HepG2 (cell line): ENCODE measurements around the gene OSBPL3. TPM values are rescaled to one million over a fixed set of nuclear protein-coding genes. Genes with fewer than 3 reads are reported as not detected.

Experiments used
- ATAC-seq: fragments of 200-7000 bp; cut with Tn5 transposase; 3 replicates; pipeline ENCODE4 v1.9.1; 2020; ENCODE audit warnings: mild to moderate bottlenecking, moderate library complexity
- BruUV-seq: library from RNA; stranded (reverse); fragments of 400-500 nt; replicated peaks from 2 replicates; lab custom pipeline; 2021; lab: Mats Ljungman, UMichigan
- CTCF ChIA-PET: fragments of 300-600 bp; formaldehyde crosslinking; extraction: SDS; loops from one replicate; lab custom pipeline; 2021; ENCODE audit warnings: low total read pairs, inconsistent platforms, low intra/inter-chr PET ratio; lab: Yijun Ruan, JAX
- POLR2A ChIA-PET: fragments of 350-600 bp; sonication (Branson Sonifier 250); formaldehyde crosslinking; loops from one replicate; lab custom pipeline; 2020; ENCODE audit warnings: antibody characterized with exemption, inconsistent platforms; lab: Yijun Ruan, JAX
- DNase-seq: peaks from one replicate; pipeline ENCODE4 v3.0.0-alpha.2; 2015; ENCODE audit warnings: low spot score
- FAIRE-seq: peaks from 3 replicates; lab custom pipeline; 2011; peaks lifted over from hg19 to GRCh38; lab: Jason Lieb, UNC
- H2AFZ ChIP-seq: one replicate; pipeline ENCODE4 v1.6.1; 2011; ENCODE audit warnings: low read length, inconsistent platforms
- H3K27ac ChIP-seq: fragments of 300-600 bp; 3 replicates; pipeline ENCODE4 v1.8.0; 2011; ENCODE audit warnings: mixed run types, mild to moderate bottlenecking, mixed read lengths, low read length, inconsistent platforms; ENCODE audit not compliant: insufficient read depth; ENCODE audit errors: extremely low read length
- H3K27me3 ChIP-seq, 2 experiments: fragments of 200-600 bp in 1 of 2; 2 replicates in 1 of 2; 3 replicates in 1 of 2; pipeline versions ENCODE4 v1.6.0 to v1.8.0; 2011; ENCODE audit warnings: low read length in 2 of 2, mild to moderate bottlenecking in 2 of 2, moderate library complexity in 2 of 2, inconsistent platforms in 1 of 2; ENCODE audit not compliant: insufficient read depth in 2 of 2, control insufficient read depth in 1 of 2
- H3K36me3 ChIP-seq, 2 experiments: fragments of 200-600 bp in 1 of 2; replicated peaks in 1 of 2; 2 replicates in 1 of 2; 3 replicates in 1 of 2; pipeline versions ENCODE4 v1.5.1 to v1.8.0; 2011; ENCODE audit warnings: low read length in 2 of 2, inconsistent platforms in 1 of 2; ENCODE audit not compliant: insufficient read depth in 2 of 2, control insufficient read depth in 1 of 2
- H3K4me1 ChIP-seq: 2 replicates; pipeline ENCODE4 v1.5.1; 2012; ENCODE audit warnings: low read length, inconsistent platforms; ENCODE audit not compliant: insufficient read depth
- H3K4me2 ChIP-seq: 2 replicates; pipeline ENCODE4 v1.6.0; 2011; ENCODE audit warnings: low read depth, low read length, inconsistent platforms
- H3K4me3 ChIP-seq, 3 experiments: fragments of 200-600 bp in 1 of 3; sonication (generic), shearing (Covaris generic) in 1 of 3; replicated peaks in 1 of 3; 2 replicates each; pipeline ENCODE4 v1.5.1; 2011 to 2016; ENCODE audit warnings: low read length in 3 of 3, inconsistent platforms in 2 of 3, low read depth in 2 of 3, mild to moderate bottlenecking in 2 of 3, control low read depth in 1 of 3, mixed read lengths in 1 of 3; ENCODE audit not compliant: insufficient read depth in 1 of 3
- H3K79me2 ChIP-seq: one replicate; pipeline ENCODE4 v1.6.1; 2011; ENCODE audit warnings: low read length, inconsistent platforms; ENCODE audit not compliant: insufficient read depth
- H3K9ac ChIP-seq: 2 replicates; pipeline ENCODE4 v1.6.0; 2011; ENCODE audit warnings: mild to moderate bottlenecking, low read depth, low read length, inconsistent platforms; ENCODE audit not compliant: insufficient read depth
- H3K9me3 ChIP-seq: 2 replicates; pipeline ENCODE4 v1.5.1; 2012; ENCODE audit warnings: mild to moderate bottlenecking, low read length
- H4K20me1 ChIP-seq: 2 replicates; pipeline ENCODE4 v1.6.0; 2011; ENCODE audit warnings: inconsistent platforms, mild to moderate bottlenecking, low read length, moderate library complexity; ENCODE audit not compliant: insufficient read depth
- FIP1L1 ChIP-seq: fragments of 200-400 bp; formaldehyde crosslinking; IDR thresholded peaks from 2 replicates; pipeline ENCODE4 v1.6.1; 2018; ENCODE audit warnings: low read depth, mild to moderate bottlenecking, low read length, moderate library complexity, borderline replicate concordance; ENCODE audit not compliant: insufficient read depth
- GABPB1 ChIP-seq: IDR thresholded peaks from 2 replicates; pipeline ENCODE4 v1.6.1; 2016; ENCODE audit warnings: mild to moderate bottlenecking, missing genetic modification reagents, moderate library complexity, missing compliant biosample characterization
- HMGA1 ChIP-seq: sonication (generic); formaldehyde crosslinking; conservative IDR thresholded peaks from 2 replicates; pipeline ENCODE4 v1.4.0; 2020; ENCODE audit warnings: missing genetic modification reagents
- KLF16 ChIP-seq, 2 experiments: sonication (generic) in 1 of 2; formaldehyde crosslinking in 1 of 2; IDR thresholded peaks; 2 replicates each; pipeline versions ENCODE4 v1.6.1 to v1.8.0; 2016 to 2023; ENCODE audit warnings: missing genetic modification reagents in 2 of 2, missing compliant biosample characterization in 1 of 2
- PRMT3 ChIP-seq: sonication (generic); formaldehyde crosslinking; IDR thresholded peaks from 2 replicates; pipeline ENCODE4 v1.8.1; 2022; ENCODE audit warnings: low read depth, mild to moderate bottlenecking, moderate library complexity, missing genetic modification reagents, borderline replicate concordance
- SRF ChIP-seq: IDR thresholded peaks from 2 replicates; pipeline ENCODE4 v1.6.1; 2011; ENCODE audit warnings: mild to moderate bottlenecking, low read depth, low read length, moderate library complexity
- ZFX ChIP-seq: sonication (generic); formaldehyde crosslinking; IDR thresholded peaks from 2 replicates; pipeline ENCODE4 v1.4.0; 2020; ENCODE audit warnings: mild to moderate bottlenecking, low read depth, missing genetic modification reagents, moderate library complexity
- ZNF513 ChIP-seq: sonication (generic); formaldehyde crosslinking; conservative IDR thresholded peaks from 2 replicates; pipeline ENCODE4 v1.5.0; 2020; ENCODE audit warnings: missing genetic modification reagents
- ZNF709 ChIP-seq: sonication (generic); formaldehyde crosslinking; IDR thresholded peaks from 2 replicates; pipeline ENCODE4 v1.5.0; 2020; ENCODE audit warnings: mild to moderate bottlenecking, missing genetic modification reagents
- ZNF724P ChIP-seq: sonication (generic); formaldehyde crosslinking; IDR thresholded peaks from 2 replicates; pipeline ENCODE4 v1.8.0; 2022; ENCODE audit warnings: missing genetic modification reagents, borderline replicate concordance
- ZSCAN21 ChIP-seq: sonication (generic); formaldehyde crosslinking; IDR thresholded peaks from 2 replicates; pipeline ENCODE4 v1.8.0; 2022; ENCODE audit warnings: mild to moderate bottlenecking, missing genetic modification reagents, moderate library complexity, borderline replicate concordance
- WGBS: methylation state at CpG from one replicate; pipeline ENCODE4 v1.1.6; 2017; ENCODE audit warnings: low lambda C conversion rate; 5-methylcytosine and 5-hydroxymethylcytosine counted together
- in situ Hi-C: cut with HindIII; loops from 2 replicates; pipeline ENCODE4 v1.10.0; 2017; ENCODE audit warnings: low pct_unique_long_range_greater_than_20kb; ENCODE audit not compliant: extremely low pct_ligation_motif_present
- intact Hi-C: fragments of 100-400 bp; cut with micrococcal nuclease; formaldehyde crosslinking; loops from one replicate; pipeline ENCODE4 v1.10.0; 2022; ENCODE audit not compliant: unreplicated experiment
- polyA plus RNA-seq, 8 experiments: library from polyadenylated mRNA; depleted of rRNA in 3 of 8; stranded (reverse) in 7 of 8; unstranded in 1 of 8; fragments of >200 nt; fragmentation: Illumina TruSeq in 4 of 8; extraction: Trizol in 4 of 8; gene quantifications; 2 replicates each; pipeline versions ENCODE4 v1.2.1 to v1.2.3, GENCODE V29; 2011 to 2016; ENCODE audit warnings: low read depth in 4 of 8, missing spikeins in 1 of 8, mixed read lengths in 1 of 8; ENCODE audit not compliant: insufficient read depth in 1 of 8
- total RNA-seq, 5 experiments: library from RNA; depleted of rRNA; stranded (reverse); fragments of >200 nt; fragmentation: Illumina TruSeq; extraction: Trizol; gene quantifications; 2 replicates each; pipeline ENCODE4 v1.2.3, GENCODE V29; 2016; ENCODE audit warnings: low read depth in 1 of 5
- TF ChIP-seq, protein P1 (sequence below): sonication (generic); formaldehyde crosslinking; IDR thresholded peaks from 2 replicates; pipeline ENCODE4 v1.4.0; 2020; ENCODE audit warnings: mild to moderate bottlenecking, missing genetic modification reagents, borderline replicate concordance
- TF ChIP-seq, protein P2 (sequence below): sonication (generic); formaldehyde crosslinking; IDR thresholded peaks from 2 replicates; pipeline ENCODE4 v1.4.0; 2020; ENCODE audit warnings: low read depth, mild to moderate bottlenecking, missing genetic modification reagents

The OSBPL3 gene
- total and polyA plus RNA-seq, 2 of the 13 experiments (the other 11 are each of a cell fraction or from before 2014, with no cell fraction given) = 8.8 to 28.9 TPM

- Histone ChIP-seq H3K4me3 (peak overlapping the region in 1 of 3 experiments; percentile 36; a peak in 1 of 6 replicates), H3K79me2 (peaks cover 2% of the 10 kb centered on the region), H3K36me3 (peaks cover 0 to 18% of the 10 kb centered on the region in 2 experiments; a peak in 2 of 5 replicates), H3K4me1 (peaks cover 34% of the 10 kb centered on the region), H3K9me3 (no peaks in the 10 kb centered on the region), H3K27me3 (no peaks in the 10 kb centered on the region), H4K20me1 (no peaks in the 10 kb centered on the region), H3K9ac (peak overlapping the region; percentile 35), H3K27ac (peak overlapping the region; percentile 75), H2AFZ (no peak overlapping the region), H3K4me2 (peak overlapping the region; percentile 64)
- BruUV-seq = TSS peak; percentile 99
- ChIA-PET POLR2A (interaction anchor here (1.2 to 3.2 kb wide), 5 partner anchors 12 to 298 kb away, joined by 3 to 14 read pairs (median 4); partner anchors contain the start of genes CYCS and OSBPL3), CTCF (no interaction called here)
- FAIRE-seq (no peak), ATAC-seq (no peak; the same call in 2 of the 3 replicates), DNase-seq (no peak)
- intact Hi-C loops (loop anchor here (2.0 kb wide), 1 partner anchor 16 kb away; no protein-coding TSS in a partner anchor), in situ Hi-C loops (no loop called here)
- WGBS = 50% methylated on average over 7 of the region's 7 CpGs
- TF ChIP-seq ZNF724P (no peak), ZSCAN21 (CRISPR knock-in tag) (no peak), HMGA1 (no peak), ZNF709 (no peak), SRF (no peak), GABPB1 (CRISPR knock-in tag) (no peak), ZFX (CRISPR knock-in tag) (0 out of 2 replicates have a peak, but pooled peaks have one; percentile 0), FIP1L1 (no peak), ZNF513 (CRISPR knock-in tag) (no peak), KLF16 (CRISPR knock-in tag; IDR thresholded peaks at IDR 0.05) (0 out of 4 replicates have a peak, but pooled peaks of 1 of the 2 experiments have one; percentile 0), PRMT3 (no peak)
- TF ChIP-seq, protein P1, sequence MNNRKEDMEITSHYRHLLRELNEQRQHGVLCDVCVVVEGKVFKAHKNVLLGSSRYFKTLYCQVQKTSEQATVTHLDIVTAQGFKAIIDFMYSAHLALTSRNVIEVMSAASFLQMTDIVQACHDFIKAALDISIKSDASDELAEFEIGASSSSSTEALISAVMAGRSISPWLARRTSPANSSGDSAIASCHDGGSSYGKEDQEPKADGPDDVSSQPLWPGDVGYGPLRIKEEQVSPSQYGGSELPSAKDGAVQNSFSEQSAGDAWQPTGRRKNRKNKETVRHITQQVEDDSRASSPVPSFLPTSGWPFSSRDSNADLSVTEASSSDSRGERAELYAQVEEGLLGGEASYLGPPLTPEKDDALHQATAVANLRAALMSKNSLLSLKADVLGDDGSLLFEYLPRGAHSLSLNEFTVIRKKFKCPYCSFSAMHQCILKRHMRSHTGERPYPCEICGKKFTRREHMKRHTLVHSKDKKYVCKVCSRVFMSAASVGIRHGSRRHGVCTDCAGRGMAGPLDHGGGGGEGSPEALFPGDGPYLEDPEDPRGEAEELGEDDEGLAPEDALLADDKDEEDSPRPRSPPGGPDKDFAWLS = 0 out of 2 replicates have a peak, but pooled peaks have one; percentile 32
- TF ChIP-seq, protein P2, sequence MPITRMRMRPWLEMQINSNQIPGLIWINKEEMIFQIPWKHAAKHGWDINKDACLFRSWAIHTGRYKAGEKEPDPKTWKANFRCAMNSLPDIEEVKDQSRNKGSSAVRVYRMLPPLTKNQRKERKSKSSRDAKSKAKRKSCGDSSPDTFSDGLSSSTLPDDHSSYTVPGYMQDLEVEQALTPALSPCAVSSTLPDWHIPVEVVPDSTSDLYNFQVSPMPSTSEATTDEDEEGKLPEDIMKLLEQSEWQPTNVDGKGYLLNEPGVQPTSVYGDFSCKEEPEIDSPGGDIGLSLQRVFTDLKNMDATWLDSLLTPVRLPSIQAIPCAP (CRISPR knock-in tag) = no peak
These were observed 153.3 kb downstream of the OSBPL3 start for GRCh38 chr7:24826662-24827020.
